Thoracic aorta (tissue), 2 donors: ENCODE measurements around the gene UGT1A3. TPM values are rescaled to one million over a fixed set of nuclear protein-coding genes. Genes with fewer than 3 reads are reported as not detected.

Experiments
- ATAC-seq: fragments of 150-250 bp; one replicate; pipeline ENCODE4 v1.8.0; 2017; ENCODE audit warnings: low read depth; ENCODE audit not compliant: insufficient number of reproducible peaks, low FRiP score
- DNase-seq: peaks from one replicate; pipeline ENCODE4 v3.0.0-alpha.2; 2020; ENCODE audit warnings: low spot score
- H3K27ac ChIP-seq, 2 donors: fragments of 200-600 bp; sonication (generic); 1 replicate in 1 of 2; 2 replicates in 1 of 2; pipeline ENCODE4 v1.5.1; 2016; ENCODE audit warnings: mild to moderate bottlenecking in 2 of 2, moderate library complexity in 2 of 2
- H3K27me3 ChIP-seq: fragments of 200-600 bp; sonication (generic); replicated peaks from 2 replicates; pipeline ENCODE4 v1.6.0; 2016; ENCODE audit warnings: mild to moderate bottlenecking; ENCODE audit not compliant: insufficient read depth
- H3K36me3 ChIP-seq: fragments of 200-600 bp; sonication (generic); one replicate; pipeline ENCODE4 v1.5.1; 2016
- H3K4me1 ChIP-seq, 2 donors: fragments of 200-600 bp; sonication (generic); 1 replicate in 1 of 2; 2 replicates in 1 of 2; pipeline versions ENCODE4 v1.5.1 to v1.6.0; 2016; ENCODE audit warnings: low read depth in 2 of 2, mild to moderate bottlenecking in 1 of 2; ENCODE audit not compliant: control insufficient read depth in 1 of 2
- H3K4me3 ChIP-seq: fragments of 200-600 bp; sonication (generic); 2 replicates; pipeline ENCODE4 v1.5.1; 2016; ENCODE audit warnings: mild to moderate bottlenecking
- H3K9me3 ChIP-seq: fragments of 200-600 bp; sonication (generic); 2 replicates; pipeline ENCODE4 v1.5.1; 2016
- total RNA-seq, 2 donors: library from RNA; depleted of rRNA; stranded (reverse); fragments of >200 nt; gene quantifications; one replicate each; pipeline versions ENCODE4 v1.1.0 to v1.2.3, GENCODE V29; 2016
- TF ChIP-seq, protein P1 (sequence below): fragments of 200-600 bp; sonication (generic); IDR thresholded peaks from one replicate; pipeline ENCODE4 v1.5.1; 2019; ENCODE audit warnings: antibody characterized with exemption

Gene UGT1A3
- total RNA-seq, 2 donors from 2014 or later = not detected

DNA sequence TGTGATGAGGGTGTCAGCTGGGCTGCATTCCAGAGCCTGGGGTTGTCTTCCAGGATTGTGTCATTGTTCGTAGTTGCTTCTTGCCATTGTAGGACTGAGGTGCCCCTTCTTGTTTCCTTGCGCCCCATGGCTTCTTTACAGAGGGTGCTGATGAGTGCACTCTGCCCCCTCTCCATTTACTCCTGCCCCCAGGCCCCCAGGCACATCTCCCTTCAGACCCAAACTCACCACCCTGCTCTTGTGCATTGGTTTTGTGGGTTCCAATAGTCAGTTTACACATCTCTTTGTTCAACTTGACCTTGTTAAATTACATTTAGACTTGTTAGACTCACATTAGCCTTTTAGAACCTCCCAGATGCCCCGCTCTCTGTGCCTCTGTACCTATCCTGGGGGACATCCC lies 92.4 kb downstream of the UGT1A3 start:
- no peaks in the 10 kb centered on the region for H3K36me3 ChIP-seq
- no peak for ATAC-seq
- TF ChIP-seq, protein P1, sequence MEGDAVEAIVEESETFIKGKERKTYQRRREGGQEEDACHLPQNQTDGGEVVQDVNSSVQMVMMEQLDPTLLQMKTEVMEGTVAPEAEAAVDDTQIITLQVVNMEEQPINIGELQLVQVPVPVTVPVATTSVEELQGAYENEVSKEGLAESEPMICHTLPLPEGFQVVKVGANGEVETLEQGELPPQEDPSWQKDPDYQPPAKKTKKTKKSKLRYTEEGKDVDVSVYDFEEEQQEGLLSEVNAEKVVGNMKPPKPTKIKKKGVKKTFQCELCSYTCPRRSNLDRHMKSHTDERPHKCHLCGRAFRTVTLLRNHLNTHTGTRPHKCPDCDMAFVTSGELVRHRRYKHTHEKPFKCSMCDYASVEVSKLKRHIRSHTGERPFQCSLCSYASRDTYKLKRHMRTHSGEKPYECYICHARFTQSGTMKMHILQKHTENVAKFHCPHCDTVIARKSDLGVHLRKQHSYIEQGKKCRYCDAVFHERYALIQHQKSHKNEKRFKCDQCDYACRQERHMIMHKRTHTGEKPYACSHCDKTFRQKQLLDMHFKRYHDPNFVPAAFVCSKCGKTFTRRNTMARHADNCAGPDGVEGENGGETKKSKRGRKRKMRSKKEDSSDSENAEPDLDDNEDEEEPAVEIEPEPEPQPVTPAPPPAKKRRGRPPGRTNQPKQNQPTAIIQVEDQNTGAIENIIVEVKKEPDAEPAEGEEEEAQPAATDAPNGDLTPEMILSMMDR = no peak

DNA sequence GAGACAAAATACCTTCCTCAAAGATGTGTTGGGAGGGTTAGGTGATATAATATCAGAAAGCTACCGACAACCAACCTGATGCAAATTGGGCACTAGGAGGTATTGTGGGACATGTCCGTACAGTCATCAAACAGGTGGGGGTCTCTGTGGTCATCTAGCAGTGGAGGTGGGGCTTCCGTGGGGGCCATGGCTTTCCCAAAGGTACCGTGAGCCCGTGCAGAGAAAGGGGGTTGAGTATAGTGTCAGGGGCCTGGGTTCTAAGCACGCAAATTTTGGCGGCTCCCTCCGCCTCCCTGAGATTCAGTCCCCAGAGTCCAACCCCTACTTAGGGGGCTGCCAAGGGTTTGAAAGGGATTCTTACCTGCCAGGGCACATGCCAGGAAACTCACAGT lies 92.9 kb downstream of the UGT1A3 start:
- Histone ChIP-seq H3K4me1 (no peaks in the 10 kb centered on the region), H3K9me3 (no peaks in the 10 kb centered on the region), H3K27ac (no peak overlapping the region), H3K27me3 (no peaks in the 10 kb centered on the region), H3K4me3 (no peak overlapping the region), H3K36me3 (no peaks in the 10 kb centered on the region)
- TF ChIP-seq, protein P1 = no peak
- ATAC-seq = no peak
- no peak for DNase-seq

More for the DNA sequence above, 92.4 kb downstream of the UGT1A3 start:
- Histone ChIP-seq H3K4me1 (no peaks in the 10 kb centered on the region), H3K27me3 (no peaks in the 10 kb centered on the region), H3K4me3 (no peak overlapping the region), H3K27ac (no peak overlapping the region), H3K9me3 (no peaks in the 10 kb centered on the region)
- DNase-seq = no peak

DNA sequence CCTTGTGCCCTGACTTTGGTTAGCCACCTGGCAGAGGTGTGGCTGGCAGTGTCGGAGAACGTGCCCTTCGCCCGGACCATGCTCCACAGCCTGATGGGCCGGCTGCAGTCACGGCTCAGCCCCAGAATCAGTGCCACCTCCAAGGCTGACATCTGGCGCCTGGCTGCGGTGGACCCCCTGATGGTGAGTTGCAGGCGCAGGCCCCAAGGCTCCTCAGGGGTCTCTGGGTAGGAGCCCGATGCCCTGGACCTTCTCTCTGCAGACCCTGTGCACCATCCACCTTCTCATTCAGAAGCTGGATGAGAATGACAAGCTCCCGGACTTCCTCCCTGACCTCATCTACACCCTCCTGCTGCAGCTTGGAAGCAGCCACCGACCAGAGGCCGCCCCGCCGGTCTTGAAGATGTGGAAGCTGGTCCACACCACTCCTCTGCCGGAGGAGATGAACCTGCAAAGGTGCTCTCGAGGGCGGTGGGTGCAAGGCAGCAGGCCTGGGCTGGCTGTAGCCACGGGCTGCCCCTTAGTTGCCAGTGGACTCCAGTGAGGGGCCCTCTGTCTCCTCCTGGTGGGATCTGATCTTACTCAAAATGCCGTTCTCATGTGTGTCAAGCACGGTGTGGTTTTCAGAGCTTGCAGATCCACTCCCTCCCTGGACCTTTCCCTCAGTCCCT lies 93.4 kb downstream of the UGT1A3 start:
- H3K4me1 ChIP-seq = no peaks in the 10 kb centered on the region
- H3K4me3 ChIP-seq = no peak overlapping the region
- ATAC-seq = no peak
- TF ChIP-seq, protein P1 = no peak
- H3K36me3 ChIP-seq = no peaks in the 10 kb centered on the region
- no peaks in the 10 kb centered on the region for H3K27me3 ChIP-seq
- no peaks in the 10 kb centered on the region for H3K9me3 ChIP-seq
- H3K27ac ChIP-seq = no peak overlapping the region
- DNase-seq = no peak

Other genes with a start within 250 kb of the UGT1A3 start
- gene USP40, start 162.3 kb upstream of the UGT1A3 start, total RNA-seq = 10 to 100 TPM; 23.3 to 30.0 TPM
- not detected for gene UGT1A8, start 111.4 kb upstream of the UGT1A3 start, total RNA-seq
- under 1 TPM in 1 of 2 donors, not detected in 1; 0.41 TPM for gene UGT1A10, start 92.6 kb upstream of the UGT1A3 start, total RNA-seq
- not detected for gene UGT1A9, start 57.1 kb upstream of the UGT1A3 start, total RNA-seq
- under 1 TPM in 1 of 2 donors, not detected in 1; 0.35 TPM for gene UGT1A7, start 47.1 kb upstream of the UGT1A3 start, total RNA-seq
- gene UGT1A6, start 36.2 kb upstream of the UGT1A3 start, total RNA-seq = not detected
- not detected for gene UGT1A5, start 16.1 kb upstream of the UGT1A3 start, total RNA-seq
- gene UGT1A4, start 10.3 kb upstream of the UGT1A3 start, total RNA-seq = not detected
- gene UGT1A1, start 31.2 kb downstream of the UGT1A3 start, total RNA-seq = not detected
- not detected for gene MROH2A, start 49.3 kb downstream of the UGT1A3 start, total RNA-seq
- gene HJURP, start 125.5 kb downstream of the UGT1A3 start, total RNA-seq = 1 to 10 TPM in 1 of 2 donors, under 1 TPM in 1; 0.95 to 1.6 TPM
- gene TRPM8, start 188.3 kb downstream of the UGT1A3 start, total RNA-seq = not detected